HUES64 (cell line): ENCODE data around the gene TMEM97.

Source experiments
- H3K27ac ChIP-seq: 2 replicates; pipeline ENCODE4 v1.7.0; 2013; ENCODE audit warnings: low read depth, low read length, inconsistent platforms
- H3K27me3 ChIP-seq: 2 replicates; pipeline ENCODE4 v1.6.1; 2013; ENCODE audit warnings: mild to moderate bottlenecking, low read length; ENCODE audit not compliant: insufficient read depth
- H3K36me3 ChIP-seq: 2 replicates; pipeline ENCODE4 v1.6.1; 2013; ENCODE audit warnings: mild to moderate bottlenecking, low read length; ENCODE audit not compliant: insufficient read depth
- H3K4me1 ChIP-seq: 2 replicates; pipeline ENCODE4 v1.6.1; 2013; ENCODE audit warnings: mild to moderate bottlenecking, low read length, moderate library complexity; ENCODE audit not compliant: insufficient read depth
- H3K4me3 ChIP-seq: 2 replicates; pipeline ENCODE4 v1.5.1; 2013; ENCODE audit warnings: mild to moderate bottlenecking, low read length, moderate library complexity
- H3K9ac ChIP-seq: 2 replicates; pipeline ENCODE4 v1.6.1; 2013; ENCODE audit warnings: mild to moderate bottlenecking, low read depth, low read length
- H3K9me3 ChIP-seq: 2 replicates; pipeline ENCODE4 v1.6.1; 2013; ENCODE audit warnings: low read depth, low read length; ENCODE audit not compliant: insufficient read depth
- whole genome bisulfite sequencing: fragments of 150-250, 120-280 bp; methylation state at CpG from one replicate; pipeline ENCODE4 v1.1.7; 2013; ENCODE audit warnings: missing lambda C conversion rate; 5-methylcytosine and 5-hydroxymethylcytosine counted together

Gene TMEM97

GRCh38 chr17:28367641-28368305 lies 48.8 kb downstream of the TMEM97 start:
- Histone ChIP-seq H3K27me3 (peaks cover 12% of the 10 kb centered on the region), H3K4me3 (no peak overlapping the region), H3K27ac (no peak overlapping the region), H3K9ac (no peak overlapping the region), H3K9me3 (no peaks in the 10 kb centered on the region), H3K4me1 (peaks cover 14% of the 10 kb centered on the region), H3K36me3 (peaks cover 11% of the 10 kb centered on the region; the same call in 1 of the 2 replicates)
- 89% methylated on average over 21 of the region's 21 CpGs for WGBS

DNA sequence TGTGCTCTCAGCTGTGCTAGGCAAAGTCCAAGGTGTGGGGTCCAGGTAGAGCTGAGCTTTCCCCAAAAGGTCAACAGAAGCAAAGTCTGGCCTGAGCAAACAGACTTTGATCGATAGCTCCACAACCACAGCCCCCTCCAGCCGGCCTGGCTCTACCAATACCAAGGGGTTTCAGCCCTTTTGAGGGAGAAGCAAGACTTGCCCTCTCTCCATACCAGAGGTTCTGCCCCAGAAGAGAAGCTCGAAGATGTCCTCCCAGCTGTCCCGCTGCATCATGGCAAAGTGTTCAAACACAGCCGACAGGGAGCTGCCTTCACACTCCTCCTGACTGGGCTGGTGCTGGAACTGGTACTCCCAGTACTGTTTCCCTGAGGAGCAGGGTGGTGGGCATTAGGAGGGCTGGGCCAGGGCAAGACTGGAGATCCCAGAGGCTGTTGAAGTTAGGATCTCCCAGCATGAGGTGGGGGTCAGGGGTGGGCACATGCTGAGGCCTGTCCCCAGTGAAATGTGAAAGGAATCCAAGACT lies 49.4 kb downstream of the TMEM97 start:
- 88% methylated on average over 5 of the region's 5 CpGs for WGBS

GRCh38 chr17:28368915-28369683 lies 50.1 kb downstream of the TMEM97 start:
- no peak overlapping the region for H3K27ac ChIP-seq
- no peak overlapping the region; the same call in 1 of the 2 replicates for H3K9ac ChIP-seq
- WGBS = 94% methylated on average over 23 of the region's 23 CpGs
- H3K36me3 ChIP-seq = peaks cover 2% of the 10 kb centered on the region; the same call in 1 of the 2 replicates
- H3K9me3 ChIP-seq = no peaks in the 10 kb centered on the region
- no peak overlapping the region for H3K4me3 ChIP-seq
- peaks cover 25% of the 10 kb centered on the region for H3K27me3 ChIP-seq
- H3K4me1 ChIP-seq = peaks cover 14% of the 10 kb centered on the region

More for the DNA sequence above, 49.4 kb downstream of the TMEM97 start:
- Histone ChIP-seq H3K9me3 (no peaks in the 10 kb centered on the region), H3K27ac (no peak overlapping the region), H3K36me3 (peaks cover 7% of the 10 kb centered on the region; the same call in 1 of the 2 replicates), H3K4me1 (peaks cover 14% of the 10 kb centered on the region), H3K9ac (no peak overlapping the region), H3K4me3 (no peak overlapping the region), H3K27me3 (peaks cover 18% of the 10 kb centered on the region)

GRCh38 chr17:28369684-28370034 lies 50.7 kb downstream of the TMEM97 start:
- Histone ChIP-seq H3K9me3 (no peaks in the 10 kb centered on the region), H3K27me3 (peaks cover 31% of the 10 kb centered on the region), H3K4me1 (peaks cover 14% of the 10 kb centered on the region), H3K9ac (no peak overlapping the region), H3K4me3 (no peak overlapping the region), H3K27ac (peak overlapping the region; percentile 50; the same call in 1 of the 2 replicates), H3K36me3 (peaks cover 2% of the 10 kb centered on the region; the same call in 1 of the 2 replicates)
- WGBS = 84% methylated on average over 10 of the region's 10 CpGs

- H3K27ac ChIP-seq = peak within 1 kb of the TSS; percentile 76; the same call in 1 of the 2 replicates
- no peaks in the 10 kb centered on the region for H3K9me3 ChIP-seq
- WGBS = 47% methylated on average over 8 of the region's 8 CpGs
- H3K4me1 ChIP-seq = peaks cover 14% of the 10 kb centered on the region
- H3K9ac ChIP-seq = peak within 1 kb of the TSS; percentile 12; the same call in 1 of the 2 replicates
- H3K27me3 ChIP-seq = peaks cover 36% of the 10 kb centered on the region
- H3K36me3 ChIP-seq = no peaks in the 10 kb centered on the region
- peak within 1 kb of the TSS; percentile 79 for H3K4me3 ChIP-seq
These were observed 51.2 kb downstream of the TMEM97 start, which contains the start of gene VTN for GRCh38 chr17:28370035-28370743. Gene VTN (minus strand): TSS chr17:28370307. CDS start chr17:28370203, 104 bp downstream.

GRCh38 chr17:28370744-28371103 lies 51.7 kb downstream of the TMEM97 start:
- Histone ChIP-seq H3K4me1 (peaks cover 14% of the 10 kb centered on the region), H3K27ac (peak overlapping the region; percentile 76; the same call in 1 of the 2 replicates), H3K27me3 (peaks cover 36% of the 10 kb centered on the region), H3K4me3 (peak overlapping the region; percentile 79), H3K9me3 (no peaks in the 10 kb centered on the region), H3K36me3 (no peaks in the 10 kb centered on the region), H3K9ac (no peak overlapping the region)
- 92% methylated on average over 1 of the region's 1 CpG for WGBS

- WGBS = under 1% methylated on average over 77 of the region's 80 CpGs
- Histone ChIP-seq H3K27ac (peak within 1 kb of the TSS; percentile 76; the same call in 1 of the 2 replicates), H3K4me3 (peak within 1 kb of the TSS; percentile 79), H3K9me3 (no peaks in the 10 kb centered on the region), H3K9ac (peak within 1 kb of the TSS; percentile 42), H3K36me3 (no peaks in the 10 kb centered on the region), H3K4me1 (peaks cover 14% of the 10 kb centered on the region), H3K27me3 (peaks cover 38% of the 10 kb centered on the region)
These were observed 52.5 kb downstream of the TMEM97 start, which contains the start of gene SARM1 for GRCh38 chr17:28371245-28372202. Gene SARM1 (plus strand): TSS chr17:28371694. CDS start chr17:28372033, 339 bp downstream.

- no peaks in the 10 kb centered on the region for H3K9me3 ChIP-seq
- H3K4me3 ChIP-seq = peak overlapping the region; percentile 79
- peaks cover 14% of the 10 kb centered on the region for H3K4me1 ChIP-seq
- WGBS = 12% methylated on average over 52 of the region's 53 CpGs
- H3K27me3 ChIP-seq = peaks cover 43% of the 10 kb centered on the region
- H3K36me3 ChIP-seq = no peaks in the 10 kb centered on the region
- H3K9ac ChIP-seq = peak overlapping the region; percentile 42
- H3K27ac ChIP-seq = no peak overlapping the region
These were observed 53.4 kb downstream of the TMEM97 start for GRCh38 chr17:28372203-28372944.

- H3K9ac ChIP-seq = no peak overlapping the region
- no peaks in the 10 kb centered on the region for H3K9me3 ChIP-seq
- WGBS = 88% methylated on average over 6 of the region's 6 CpGs
- no peak overlapping the region for H3K27ac ChIP-seq
- H3K4me3 ChIP-seq = peak overlapping the region; percentile 79
- H3K4me1 ChIP-seq = peaks cover 14% of the 10 kb centered on the region
- H3K36me3 ChIP-seq = no peaks in the 10 kb centered on the region
- H3K27me3 ChIP-seq = peaks cover 43% of the 10 kb centered on the region
These were observed 53.9 kb downstream of the TMEM97 start for GRCh38 chr17:28372945-28373274.
